GM19239 (cell line): Measurements from ENCODE around the gene METTL25.

Experiments
- DNase-seq: peaks from one replicate; pipeline ENCODE4 v3.0.0; 2011; ENCODE audit warnings: low spot score; ENCODE audit not compliant: insufficient read length
- FAIRE-seq: peaks from 2 replicates; lab custom pipeline; 2011; peaks lifted over from hg19 to GRCh38; lab: Jason Lieb, UNC

The METTL25 gene

GRCh38 chr12:82398879-82399278 is 40.5 kb downstream of the METTL25 start:
- no peak for FAIRE-seq
- no peak for DNase-seq

- DNase-seq (no peak), FAIRE-seq (no peak)
Measured at GRCh38 chr12:82400819-82401218, 42.5 kb downstream of the METTL25 start.

- no peak for FAIRE-seq
- DNase-seq, result no peak
Measured at GRCh38 chr12:82406651-82407050, 48.3 kb downstream of the METTL25 start.

- FAIRE-seq (no peak), DNase-seq (no peak)
Measured at GRCh38 chr12:82407481-82407880, 49.2 kb downstream of the METTL25 start.

- no peak for FAIRE-seq
- no peak for DNase-seq
Measured at GRCh38 chr12:82408844-82409243, 50.5 kb downstream of the METTL25 start.

GRCh38 chr12:82411546-82412230 is 53.4 kb downstream of the METTL25 start:
- no peak for DNase-seq
- FAIRE-seq, result no peak

- no peak for DNase-seq
- FAIRE-seq, result no peak
Measured at GRCh38 chr12:82412246-82412645, 53.9 kb downstream of the METTL25 start.

GRCh38 chr12:82414044-82414443 is 55.7 kb downstream of the METTL25 start:
- FAIRE-seq, result no peak
- DNase-seq, result no peak

- no peak for DNase-seq
- no peak for FAIRE-seq
Measured at GRCh38 chr12:82414926-82415325, 56.6 kb downstream of the METTL25 start.

- FAIRE-seq (no peak), DNase-seq (no peak)
Measured at GRCh38 chr12:82415402-82415801, 57.1 kb downstream of the METTL25 start.

- DNase-seq (no peak), FAIRE-seq (no peak)
Measured at GRCh38 chr12:82425241-82425640, 66.9 kb downstream of the METTL25 start.

GRCh38 chr12:82426081-82426480 is 67.8 kb downstream of the METTL25 start:
- DNase-seq, result no peak
- FAIRE-seq, result no peak

- DNase-seq (no peak), FAIRE-seq (no peak)
Measured at GRCh38 chr12:82426586-82426985, 68.3 kb downstream of the METTL25 start.

- DNase-seq (no peak), FAIRE-seq (no peak)
Measured at GRCh38 chr12:82430541-82431145, 72.3 kb downstream of the METTL25 start.

- FAIRE-seq, result no peak
- no peak for DNase-seq
Measured at GRCh38 chr12:82434392-82434911, 76.1 kb downstream of the METTL25 start.

- no peak for FAIRE-seq
- DNase-seq, result no peak
Measured at GRCh38 chr12:82436354-82436753, 78.0 kb downstream of the METTL25 start.

- FAIRE-seq, result no peak
- DNase-seq, result no peak
Measured at GRCh38 chr12:82437744-82438143, 79.4 kb downstream of the METTL25 start.

GRCh38 chr12:82438356-82438755 is 80.0 kb downstream of the METTL25 start:
- no peak for DNase-seq
- FAIRE-seq, result no peak

- no peak for FAIRE-seq
- DNase-seq, result no peak
Measured at GRCh38 chr12:82440885-82441284, 82.6 kb downstream of the METTL25 start.

- DNase-seq (no peak), FAIRE-seq (no peak)
Measured at GRCh38 chr12:82448911-82449578, 90.7 kb downstream of the METTL25 start.

- FAIRE-seq, result no peak
- no peak for DNase-seq
Measured at GRCh38 chr12:82456633-82457032, 98.3 kb downstream of the METTL25 start.
